H9 (cell line): Measurements from ENCODE around the gene RAPGEF6. TPM values are rescaled to one million over a fixed set of nuclear protein-coding genes. Genes with fewer than 3 reads are reported as not detected.

Experiments
- DNase-seq: peaks from one replicate; pipeline ENCODE4 v3.0.0-alpha.2; 2017
- H2AFZ ChIP-seq: one replicate; pipeline ENCODE4 v1.6.1; 2013; ENCODE audit warnings: mild to moderate bottlenecking, low read length, control low read depth, moderate library complexity
- H2AK5ac ChIP-seq: 2 replicates; pipeline ENCODE4 v1.6.1; 2013; ENCODE audit warnings: low read length, control low read depth, mixed read lengths; ENCODE audit not compliant: insufficient read length
- H2BK120ac ChIP-seq: one replicate; pipeline ENCODE4 v1.6.1; 2013; ENCODE audit warnings: low read depth, mild to moderate bottlenecking, low read length, control low read depth, inconsistent platforms; ENCODE audit not compliant: poor library complexity, severe bottlenecking
- H2BK12ac ChIP-seq: 2 replicates; pipeline ENCODE4 v1.6.1; 2013; ENCODE audit warnings: low read length, control low read depth, mixed read lengths, low read depth; ENCODE audit not compliant: insufficient read length
- H2BK15ac ChIP-seq: 2 replicates; pipeline ENCODE4 v1.6.1; 2013; ENCODE audit warnings: low read depth, low read length, control low read depth
- H2BK20ac ChIP-seq: one replicate; pipeline ENCODE4 v1.6.1; 2013; ENCODE audit warnings: low read depth, mild to moderate bottlenecking, low read length, control low read depth, inconsistent platforms; ENCODE audit not compliant: poor library complexity, severe bottlenecking
- H2BK5ac ChIP-seq: 2 replicates; pipeline ENCODE4 v1.6.1; 2013; ENCODE audit warnings: low read length, control low read depth, mixed read lengths; ENCODE audit not compliant: insufficient read length
- H3K14ac ChIP-seq: 2 replicates; pipeline ENCODE4 v1.6.1; 2013; ENCODE audit warnings: low read length, control low read depth; ENCODE audit not compliant: insufficient read depth
- H3K18ac ChIP-seq: 2 replicates; pipeline ENCODE4 v1.6.1; 2013; ENCODE audit warnings: low read depth, mild to moderate bottlenecking, mixed read lengths, low read length, control low read depth; ENCODE audit not compliant: insufficient read length
- H3K23ac ChIP-seq: 2 replicates; pipeline ENCODE4 v1.6.1; 2013; ENCODE audit warnings: low read length, control low read depth, mixed read lengths, low read depth; ENCODE audit not compliant: insufficient read length
- H3K23me2 ChIP-seq: 2 replicates; pipeline ENCODE4 v1.6.1; 2013; ENCODE audit warnings: low read depth, mild to moderate bottlenecking, mixed read lengths, low read length, control low read depth; ENCODE audit not compliant: insufficient read length, poor library complexity, severe bottlenecking
- H3K27ac ChIP-seq: 2 replicates; pipeline ENCODE4 v1.5.1; 2013; ENCODE audit warnings: low read length, control low read depth, mixed read lengths, low read depth; ENCODE audit not compliant: insufficient read length
- H3K27me3 ChIP-seq: 2 replicates; pipeline ENCODE4 v1.6.1; 2013; ENCODE audit warnings: low read length, control low read depth, inconsistent platforms; ENCODE audit not compliant: insufficient read depth
- H3K4ac ChIP-seq: 2 replicates; pipeline ENCODE4 v1.6.1; 2013; ENCODE audit warnings: low read depth, mild to moderate bottlenecking, control low read depth, inconsistent platforms, low read length, moderate library complexity
- H3K4me1 ChIP-seq: 2 replicates; pipeline ENCODE4 v1.6.1; 2013; ENCODE audit warnings: low read length, control low read depth, inconsistent platforms; ENCODE audit not compliant: insufficient read depth
- H3K4me2 ChIP-seq: 2 replicates; pipeline ENCODE4 v1.6.1; 2013; ENCODE audit warnings: low read length, control low read depth, mixed read lengths; ENCODE audit not compliant: insufficient read length, insufficient read depth
- H3K56ac ChIP-seq: 2 replicates; pipeline ENCODE4 v1.6.1; 2013; ENCODE audit warnings: low read depth, mild to moderate bottlenecking, mixed read lengths, low read length, control low read depth; ENCODE audit not compliant: insufficient read length
- H3K79me1 ChIP-seq: 2 replicates; pipeline ENCODE4 v1.6.1; 2013; ENCODE audit warnings: low read depth, mild to moderate bottlenecking, moderate library complexity, low read length, control low read depth, inconsistent platforms; ENCODE audit not compliant: insufficient read depth, poor library complexity, severe bottlenecking
- H3K79me2 ChIP-seq: 2 replicates; pipeline ENCODE4 v1.6.1; 2013; ENCODE audit warnings: low read length, control low read depth, inconsistent platforms; ENCODE audit not compliant: insufficient read depth
- H3K9ac ChIP-seq: 2 replicates; pipeline ENCODE4 v1.6.1; 2013; ENCODE audit warnings: low read length, control low read depth, mixed read lengths; ENCODE audit not compliant: insufficient read length; ENCODE audit errors: extremely low read depth
- H3K9me3 ChIP-seq: one replicate; pipeline ENCODE4 v1.6.1; 2013; ENCODE audit warnings: low read depth, low read length, inconsistent platforms; ENCODE audit not compliant: control insufficient read depth
- H3T11ph ChIP-seq: one replicate; pipeline ENCODE4 v1.6.1; 2013; ENCODE audit warnings: mild to moderate bottlenecking, low read length, control low read depth, inconsistent platforms
- H4K20me1 ChIP-seq: one replicate; pipeline ENCODE4 v1.6.1; 2013; ENCODE audit not compliant: control insufficient read depth, insufficient read length, insufficient read depth
- H4K5ac ChIP-seq: 2 replicates; pipeline ENCODE4 v1.6.1; 2013; ENCODE audit warnings: low read depth, mild to moderate bottlenecking, mixed read lengths, low read length, control low read depth; ENCODE audit not compliant: insufficient read length
- H4K8ac ChIP-seq: replicated peaks from 2 replicates; pipeline ENCODE4 v1.6.1; 2013; ENCODE audit warnings: low read length, control low read depth, mixed read lengths, low read depth; ENCODE audit not compliant: insufficient read length
- H4K91ac ChIP-seq: 2 replicates; pipeline ENCODE4 v1.6.1; 2013; ENCODE audit warnings: low read depth, mild to moderate bottlenecking, moderate library complexity, mixed read lengths, low read length, control low read depth; ENCODE audit not compliant: insufficient read length
- H3K27ac Mint-ChIP-seq, 3 experiments: 2 replicates in 2 of 3; 3 replicates in 1 of 3; pipeline ENCODE4 v1.8.0; 2020 to 2021; ENCODE audit warnings: mixed read lengths in 3 of 3, mild to moderate bottlenecking in 1 of 3, moderate library complexity in 1 of 3
- H3K27me3 Mint-ChIP-seq: 2 replicates; pipeline ENCODE4 v1.8.0; 2021; ENCODE audit warnings: low read depth, mild to moderate bottlenecking, moderate library complexity, mixed read lengths
- H3K36me3 Mint-ChIP-seq, 3 experiments: 2 replicates in 2 of 3; 3 replicates in 1 of 3; pipeline ENCODE4 v1.8.0; 2020 to 2021; ENCODE audit warnings: low read depth in 3 of 3, mixed read lengths in 3 of 3; ENCODE audit not compliant: insufficient read depth in 1 of 3
- H3K4me1 Mint-ChIP-seq, 2 experiments: 2 replicates each; pipeline ENCODE4 v1.8.0; 2020; ENCODE audit warnings: mixed read lengths in 2 of 2
- H3K4me3 Mint-ChIP-seq, 2 experiments: 2 replicates in 1 of 2; 3 replicates in 1 of 2; pipeline ENCODE4 v1.8.0; 2020 to 2021; ENCODE audit warnings: mild to moderate bottlenecking in 2 of 2, mixed read lengths in 2 of 2, moderate library complexity in 1 of 2
- H3K9me3 Mint-ChIP-seq, 2 experiments: 2 replicates in 1 of 2; 3 replicates in 1 of 2; pipeline ENCODE4 v1.8.0; 2020; ENCODE audit warnings: mild to moderate bottlenecking in 2 of 2, mixed read lengths in 2 of 2, moderate library complexity in 1 of 2
- total RNA-seq: library from RNA; stranded (reverse); gene quantifications from 2 replicates; pipeline ENCODE4 v1.2.1, GENCODE V29; 2021
- TF ChIP-seq, protein P1 (sequence below): fragments of 200-600 bp; sonication (generic); conservative IDR thresholded peaks from 3 replicates; pipeline ENCODE4 v1.8.0; 2021; ENCODE audit warnings: antibody characterized with exemption, mild to moderate bottlenecking

RAPGEF6 gene
- total RNA-seq, 1 experiment from 2014 or later, result 19.7 TPM

DNA sequence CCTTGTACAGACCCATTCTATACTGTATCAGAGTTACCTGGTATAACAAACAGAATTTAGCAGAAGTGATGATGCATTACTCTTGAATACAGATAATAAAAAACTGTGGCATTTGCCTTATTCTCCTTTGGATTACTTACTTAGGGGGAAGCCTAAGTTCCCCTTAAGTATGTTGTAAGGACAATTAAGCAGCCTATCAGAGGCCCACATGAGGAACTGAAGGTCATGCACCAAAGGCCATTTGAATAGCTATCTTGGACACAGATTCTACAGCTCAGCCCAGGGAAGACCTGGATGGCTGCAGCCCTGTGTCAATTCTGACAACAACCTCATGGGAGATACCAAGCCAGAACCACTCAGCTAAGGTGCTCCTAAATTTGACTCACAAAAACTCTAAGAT lies 125.2 kb downstream of the RAPGEF6 start:
- DNase-seq, result no peak
- H3K79me1 ChIP-seq, result no peaks in the 10 kb centered on the region
- Mint-ChIP-seq H3K4me3 (no peak overlapping the region), H3K36me3 (peaks cover 2 to 6% (median 5%) of the 10 kb centered on the region in 3 experiments; a peak in 5 of 7 replicates), H3K4me1 (peaks cover 11 to 12% of the 10 kb centered on the region in 2 experiments), H3K27ac (no peak overlapping the region), H3K27me3 (no peaks in the 10 kb centered on the region), H3K9me3 (no peaks in the 10 kb centered on the region)
- no peak overlapping the region for H3T11ph ChIP-seq
- no peak overlapping the region for H4K8ac ChIP-seq
- no peak overlapping the region for H2BK120ac ChIP-seq
- H4K20me1 ChIP-seq, result no peaks in the 10 kb centered on the region
- no peaks in the 10 kb centered on the region for H3K27me3 ChIP-seq
- no peak overlapping the region for H3K23ac ChIP-seq
- H3K4me2 ChIP-seq, result no peak overlapping the region
- no peak overlapping the region for H3K9ac ChIP-seq
- no peaks in the 10 kb centered on the region for H3K9me3 ChIP-seq
- no peak overlapping the region for H2AFZ ChIP-seq
- H3K27ac ChIP-seq, result no peak overlapping the region
- no peaks in the 10 kb centered on the region; the same call in 1 of the 2 replicates for H3K4me1 ChIP-seq
- no peak overlapping the region for H4K5ac ChIP-seq
- H3K18ac ChIP-seq, result no peak overlapping the region
- no peaks in the 10 kb centered on the region for H3K79me2 ChIP-seq
- H3K4ac ChIP-seq, result no peak overlapping the region
- no peak overlapping the region for H2BK5ac ChIP-seq
- H4K91ac ChIP-seq, result no peak overlapping the region
- H3K14ac ChIP-seq, result no peak overlapping the region
- H2BK15ac ChIP-seq, result no peak overlapping the region
- no peak overlapping the region for H2BK20ac ChIP-seq
- no peaks in the 10 kb centered on the region for H3K23me2 ChIP-seq
- H2BK12ac ChIP-seq, result no peak overlapping the region
- TF ChIP-seq, protein P1, sequence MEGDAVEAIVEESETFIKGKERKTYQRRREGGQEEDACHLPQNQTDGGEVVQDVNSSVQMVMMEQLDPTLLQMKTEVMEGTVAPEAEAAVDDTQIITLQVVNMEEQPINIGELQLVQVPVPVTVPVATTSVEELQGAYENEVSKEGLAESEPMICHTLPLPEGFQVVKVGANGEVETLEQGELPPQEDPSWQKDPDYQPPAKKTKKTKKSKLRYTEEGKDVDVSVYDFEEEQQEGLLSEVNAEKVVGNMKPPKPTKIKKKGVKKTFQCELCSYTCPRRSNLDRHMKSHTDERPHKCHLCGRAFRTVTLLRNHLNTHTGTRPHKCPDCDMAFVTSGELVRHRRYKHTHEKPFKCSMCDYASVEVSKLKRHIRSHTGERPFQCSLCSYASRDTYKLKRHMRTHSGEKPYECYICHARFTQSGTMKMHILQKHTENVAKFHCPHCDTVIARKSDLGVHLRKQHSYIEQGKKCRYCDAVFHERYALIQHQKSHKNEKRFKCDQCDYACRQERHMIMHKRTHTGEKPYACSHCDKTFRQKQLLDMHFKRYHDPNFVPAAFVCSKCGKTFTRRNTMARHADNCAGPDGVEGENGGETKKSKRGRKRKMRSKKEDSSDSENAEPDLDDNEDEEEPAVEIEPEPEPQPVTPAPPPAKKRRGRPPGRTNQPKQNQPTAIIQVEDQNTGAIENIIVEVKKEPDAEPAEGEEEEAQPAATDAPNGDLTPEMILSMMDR, result no peak
- H2AK5ac ChIP-seq, result no peak overlapping the region
- H3K56ac ChIP-seq, result no peak overlapping the region
